HEK293T (cell line): ENCODE data around the gene TP53RK.

ENCODE experiments used
- ARNT ChIP-seq: fragments of 450-650 bp; IDR thresholded peaks from 2 replicates; pipeline ENCODE4 v1.6.1; 2017; ENCODE audit warnings: mild to moderate bottlenecking
- BHLHE40 ChIP-seq: fragments of 450-650 bp; IDR thresholded peaks from 2 replicates; pipeline ENCODE4 v1.6.1; 2016; ENCODE audit warnings: mild to moderate bottlenecking, moderate library complexity, borderline replicate concordance
- ELF4 ChIP-seq: fragments of 450-650 bp; IDR thresholded peaks from 2 replicates; pipeline ENCODE4 v1.6.1; 2017; ENCODE audit warnings: antibody characterized with exemption
- FOXK2 ChIP-seq: fragments of 450-650 bp; IDR thresholded peaks from 2 replicates; pipeline ENCODE4 v1.6.1; 2016; ENCODE audit warnings: mild to moderate bottlenecking
- FOXM1 ChIP-seq: fragments of 450-650 bp; IDR thresholded peaks from 2 replicates; pipeline ENCODE4 v1.6.1; 2017; ENCODE audit warnings: mild to moderate bottlenecking, borderline replicate concordance
- HDGF ChIP-seq: fragments of 450-650 bp; IDR thresholded peaks from 2 replicates; pipeline ENCODE4 v1.6.1; 2017; ENCODE audit warnings: antibody characterized with exemption, borderline replicate concordance
- SP1 ChIP-seq: fragments of 450-650 bp; IDR thresholded peaks from 2 replicates; pipeline ENCODE4 v1.6.1; 2017
- SUZ12 ChIP-seq: fragments of 450-650 bp; IDR thresholded peaks from 2 replicates; pipeline ENCODE4 v1.6.1; 2016; ENCODE audit warnings: mild to moderate bottlenecking
- TARDBP ChIP-seq: fragments of 450-650 bp; IDR thresholded peaks from 2 replicates; pipeline ENCODE4 v1.6.1; 2016

DNA sequence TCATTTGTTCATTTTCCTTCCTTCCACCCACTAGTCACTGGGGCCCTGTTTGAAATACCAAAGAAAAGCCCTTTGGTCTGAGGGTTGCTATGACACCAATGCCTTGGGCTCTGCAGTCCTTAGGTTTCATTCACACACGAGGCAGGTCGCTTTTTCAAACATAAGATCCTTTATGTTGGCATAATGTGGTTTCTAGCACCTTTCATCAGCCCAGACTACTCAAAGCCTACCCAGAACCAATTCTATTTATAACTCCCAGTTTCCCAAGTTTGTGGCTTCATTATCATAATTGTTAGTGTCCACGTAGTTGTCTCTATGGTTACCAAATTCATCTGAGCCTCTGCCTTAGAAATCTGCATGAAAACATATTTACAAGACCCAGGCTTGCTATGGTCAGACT, 6.6 kb upstream of the TP53RK start:
- TF ChIP-seq HDGF (no peak), SP1 (no peak), ELF4 (no peak), SUZ12 (no peak), ARNT (no peak), BHLHE40 (no peak), TARDBP (no peak), FOXM1 (no peak), FOXK2 (no peak)
